ENCODE measurements around the gene APMAP.

DNA sequence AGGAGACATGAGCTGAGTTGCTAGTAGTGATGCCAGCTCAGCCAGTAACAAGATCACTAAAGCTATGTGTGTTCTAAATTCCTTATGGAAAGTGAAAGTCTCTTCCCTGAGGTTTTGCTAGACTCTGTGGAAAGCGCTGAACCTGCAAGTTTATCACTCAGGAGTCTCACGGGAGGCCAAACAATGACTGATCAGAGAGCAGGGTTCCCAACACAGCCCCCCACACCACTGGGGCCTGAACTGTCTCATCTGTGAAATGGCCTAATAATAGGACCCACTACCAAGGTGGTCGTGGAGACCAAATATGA, 45.5 kb upstream of the APMAP start:
- TF ChIP-seq, protein P1, sequence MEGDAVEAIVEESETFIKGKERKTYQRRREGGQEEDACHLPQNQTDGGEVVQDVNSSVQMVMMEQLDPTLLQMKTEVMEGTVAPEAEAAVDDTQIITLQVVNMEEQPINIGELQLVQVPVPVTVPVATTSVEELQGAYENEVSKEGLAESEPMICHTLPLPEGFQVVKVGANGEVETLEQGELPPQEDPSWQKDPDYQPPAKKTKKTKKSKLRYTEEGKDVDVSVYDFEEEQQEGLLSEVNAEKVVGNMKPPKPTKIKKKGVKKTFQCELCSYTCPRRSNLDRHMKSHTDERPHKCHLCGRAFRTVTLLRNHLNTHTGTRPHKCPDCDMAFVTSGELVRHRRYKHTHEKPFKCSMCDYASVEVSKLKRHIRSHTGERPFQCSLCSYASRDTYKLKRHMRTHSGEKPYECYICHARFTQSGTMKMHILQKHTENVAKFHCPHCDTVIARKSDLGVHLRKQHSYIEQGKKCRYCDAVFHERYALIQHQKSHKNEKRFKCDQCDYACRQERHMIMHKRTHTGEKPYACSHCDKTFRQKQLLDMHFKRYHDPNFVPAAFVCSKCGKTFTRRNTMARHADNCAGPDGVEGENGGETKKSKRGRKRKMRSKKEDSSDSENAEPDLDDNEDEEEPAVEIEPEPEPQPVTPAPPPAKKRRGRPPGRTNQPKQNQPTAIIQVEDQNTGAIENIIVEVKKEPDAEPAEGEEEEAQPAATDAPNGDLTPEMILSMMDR (IDR thresholded peaks at IDR 0.05), result no peak
- TF ChIP-seq POLR2A (IDR thresholded peaks at IDR 0.05), result no peak
- no peak for TF ChIP-seq POLR2AphosphoS5 (IDR thresholded peaks at IDR 0.05)
